Endothelial cell of umbilical vein (primary cell): ENCODE data around the gene ZNF503.
"Not testable (repeated sequence)": the region's sequence is repeated elsewhere in the genome, so short reads cannot be mapped to it uniquely, and the experiment has no call there.

Experiments
- EZH2 ChIP-seq: IDR thresholded peaks from 2 replicates; pipeline ENCODE4 v1.6.1; 2012; ENCODE audit warnings: borderline replicate concordance, low read depth, mild to moderate bottlenecking, moderate library complexity, low read length, inconsistent platforms; ENCODE audit not compliant: severe bottlenecking
- FOS ChIP-seq: IDR thresholded peaks from 2 replicates; pipeline ENCODE4 v1.6.1; 2011; ENCODE audit warnings: mild to moderate bottlenecking, low read length, moderate library complexity, borderline replicate concordance; ENCODE audit not compliant: insufficient read depth
- GATA2 ChIP-seq: IDR thresholded peaks from 2 replicates; pipeline ENCODE4 v1.7.0; 2011; ENCODE audit warnings: low read depth, mild to moderate bottlenecking, moderate library complexity, mixed read lengths, low read length; ENCODE audit not compliant: insufficient read length, insufficient read depth
- JUN ChIP-seq: IDR thresholded peaks from 2 replicates; pipeline ENCODE4 v1.6.1; 2011; ENCODE audit warnings: borderline replicate concordance, low read depth; ENCODE audit not compliant: insufficient read length, insufficient read depth
- MYC ChIP-seq: IDR thresholded peaks from one replicate; pipeline ENCODE4 v1.6.1; 2011; ENCODE audit warnings: mild to moderate bottlenecking, low read depth, low read length
- POLR2A ChIP-seq: IDR thresholded peaks from 2 replicates; pipeline ENCODE4 v1.6.1; 2012; ENCODE audit warnings: low read depth, mild to moderate bottlenecking, control low read depth, low read length
- POLR2AphosphoS5 ChIP-seq: IDR thresholded peaks from 2 replicates; pipeline ENCODE4 v1.6.1; 2012; ENCODE audit warnings: low read depth, mild to moderate bottlenecking, control low read depth, low read length, moderate library complexity; ENCODE audit not compliant: insufficient read depth
- TF ChIP-seq, protein P1 (sequence below): IDR thresholded peaks from 2 replicates; pipeline ENCODE4 v1.6.1; 2011; ENCODE audit not compliant: insufficient read depth, insufficient read length
- TF ChIP-seq, protein P2 (sequence below), 2 donors: IDR thresholded peaks; 1 replicate in 1 of 2; 2 replicates in 1 of 2; pipeline ENCODE4 v1.5.1; 2011; ENCODE audit warnings: low read length in 2 of 2, mild to moderate bottlenecking in 2 of 2, moderate library complexity in 2 of 2, control low read depth in 1 of 2, inconsistent platforms in 1 of 2, low read depth in 1 of 2; ENCODE audit not compliant: insufficient read depth in 1 of 2; ENCODE audit errors: extremely low read depth in 1 of 2

DNA sequence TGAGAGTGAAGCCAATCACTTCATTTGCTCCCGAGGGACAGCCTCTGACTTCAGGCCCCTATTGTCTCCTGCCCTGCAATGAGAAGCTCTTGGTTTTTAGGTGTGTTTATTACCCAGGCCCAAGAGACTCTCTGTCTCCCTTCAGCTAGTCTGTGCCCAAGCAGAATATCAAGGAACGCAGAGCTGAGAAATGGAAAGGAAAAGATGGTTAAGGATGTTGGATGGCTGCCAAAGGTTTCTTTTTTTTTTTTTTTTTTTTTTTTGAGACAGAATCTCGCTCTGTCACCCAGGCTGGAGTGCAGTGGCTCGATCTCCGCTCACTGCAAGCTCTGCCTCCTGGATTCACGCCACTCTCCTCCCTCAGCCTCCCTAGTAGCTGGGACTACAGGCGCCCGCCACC, 41.7 kb downstream of the ZNF503 start:
- not testable (repeated sequence) for TF ChIP-seq EZH2, FOS, POLR2AphosphoS5, JUN, POLR2A, GATA2, MYC
- TF ChIP-seq, protein P1, sequence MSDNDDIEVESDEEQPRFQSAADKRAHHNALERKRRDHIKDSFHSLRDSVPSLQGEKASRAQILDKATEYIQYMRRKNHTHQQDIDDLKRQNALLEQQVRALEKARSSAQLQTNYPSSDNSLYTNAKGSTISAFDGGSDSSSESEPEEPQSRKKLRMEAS = not testable (repeated sequence)
- TF ChIP-seq, protein P2, sequence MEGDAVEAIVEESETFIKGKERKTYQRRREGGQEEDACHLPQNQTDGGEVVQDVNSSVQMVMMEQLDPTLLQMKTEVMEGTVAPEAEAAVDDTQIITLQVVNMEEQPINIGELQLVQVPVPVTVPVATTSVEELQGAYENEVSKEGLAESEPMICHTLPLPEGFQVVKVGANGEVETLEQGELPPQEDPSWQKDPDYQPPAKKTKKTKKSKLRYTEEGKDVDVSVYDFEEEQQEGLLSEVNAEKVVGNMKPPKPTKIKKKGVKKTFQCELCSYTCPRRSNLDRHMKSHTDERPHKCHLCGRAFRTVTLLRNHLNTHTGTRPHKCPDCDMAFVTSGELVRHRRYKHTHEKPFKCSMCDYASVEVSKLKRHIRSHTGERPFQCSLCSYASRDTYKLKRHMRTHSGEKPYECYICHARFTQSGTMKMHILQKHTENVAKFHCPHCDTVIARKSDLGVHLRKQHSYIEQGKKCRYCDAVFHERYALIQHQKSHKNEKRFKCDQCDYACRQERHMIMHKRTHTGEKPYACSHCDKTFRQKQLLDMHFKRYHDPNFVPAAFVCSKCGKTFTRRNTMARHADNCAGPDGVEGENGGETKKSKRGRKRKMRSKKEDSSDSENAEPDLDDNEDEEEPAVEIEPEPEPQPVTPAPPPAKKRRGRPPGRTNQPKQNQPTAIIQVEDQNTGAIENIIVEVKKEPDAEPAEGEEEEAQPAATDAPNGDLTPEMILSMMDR (IDR thresholded peaks at IDR 0.05; ENCODE audit: extremely low read depth in 1 of 2, insufficient read depth in 1 of 2, low read depth in 1 of 2, low read length in 2 of 2) = not testable (repeated sequence)
